HFF-Myc (cell line): Measurements from ENCODE around the gene WHAMM.

ENCODE experiments used
- DNase-seq: peaks from one replicate; pipeline ENCODE4 v3.0.0-alpha.2; 2011; ENCODE audit warnings: low read depth; ENCODE audit errors: extremely low read depth
- H3K4me3 ChIP-seq: replicated peaks from 2 replicates; pipeline ENCODE4 v1.5.1; 2011; ENCODE audit warnings: low read depth, mild to moderate bottlenecking, control low read depth, low read length
- TF ChIP-seq, protein P1 (sequence below): IDR thresholded peaks from 2 replicates; pipeline ENCODE4 v1.5.1; 2012; ENCODE audit warnings: mild to moderate bottlenecking, low read depth, low read length, control low read depth; ENCODE audit errors: missing control alignments

Gene WHAMM

DNA sequence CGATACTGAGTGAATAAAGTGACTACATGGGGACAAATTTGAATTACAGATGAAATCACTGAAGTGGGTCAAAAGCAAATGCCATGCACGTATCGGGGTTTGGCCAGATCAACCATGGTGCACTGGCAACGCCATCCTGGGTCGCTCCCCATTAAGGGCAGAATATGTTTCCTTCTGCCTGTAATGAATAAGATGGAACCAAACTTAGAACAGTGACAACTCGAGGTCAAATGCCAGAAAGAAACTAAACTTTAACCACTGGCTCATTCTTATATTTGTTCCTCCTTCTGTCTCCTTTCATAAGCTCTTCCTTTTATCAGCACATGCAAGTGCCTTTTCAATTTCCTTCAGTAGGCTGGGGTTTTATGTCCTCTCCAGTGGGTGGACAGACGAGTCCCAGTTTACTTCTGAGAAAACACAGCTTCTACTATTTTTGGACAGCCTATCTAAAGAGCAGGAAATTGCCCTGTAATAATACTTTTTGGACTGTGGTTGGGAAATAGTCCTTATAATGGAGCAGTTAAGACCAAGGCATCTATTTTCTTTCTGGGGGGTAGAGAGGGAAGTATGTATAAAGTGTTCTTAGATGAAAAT lies 61.4 kb downstream of the WHAMM start:
- H3K4me3 ChIP-seq = no peak overlapping the region
- no peak for DNase-seq
- TF ChIP-seq, protein P1, sequence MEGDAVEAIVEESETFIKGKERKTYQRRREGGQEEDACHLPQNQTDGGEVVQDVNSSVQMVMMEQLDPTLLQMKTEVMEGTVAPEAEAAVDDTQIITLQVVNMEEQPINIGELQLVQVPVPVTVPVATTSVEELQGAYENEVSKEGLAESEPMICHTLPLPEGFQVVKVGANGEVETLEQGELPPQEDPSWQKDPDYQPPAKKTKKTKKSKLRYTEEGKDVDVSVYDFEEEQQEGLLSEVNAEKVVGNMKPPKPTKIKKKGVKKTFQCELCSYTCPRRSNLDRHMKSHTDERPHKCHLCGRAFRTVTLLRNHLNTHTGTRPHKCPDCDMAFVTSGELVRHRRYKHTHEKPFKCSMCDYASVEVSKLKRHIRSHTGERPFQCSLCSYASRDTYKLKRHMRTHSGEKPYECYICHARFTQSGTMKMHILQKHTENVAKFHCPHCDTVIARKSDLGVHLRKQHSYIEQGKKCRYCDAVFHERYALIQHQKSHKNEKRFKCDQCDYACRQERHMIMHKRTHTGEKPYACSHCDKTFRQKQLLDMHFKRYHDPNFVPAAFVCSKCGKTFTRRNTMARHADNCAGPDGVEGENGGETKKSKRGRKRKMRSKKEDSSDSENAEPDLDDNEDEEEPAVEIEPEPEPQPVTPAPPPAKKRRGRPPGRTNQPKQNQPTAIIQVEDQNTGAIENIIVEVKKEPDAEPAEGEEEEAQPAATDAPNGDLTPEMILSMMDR = no peak

DNA sequence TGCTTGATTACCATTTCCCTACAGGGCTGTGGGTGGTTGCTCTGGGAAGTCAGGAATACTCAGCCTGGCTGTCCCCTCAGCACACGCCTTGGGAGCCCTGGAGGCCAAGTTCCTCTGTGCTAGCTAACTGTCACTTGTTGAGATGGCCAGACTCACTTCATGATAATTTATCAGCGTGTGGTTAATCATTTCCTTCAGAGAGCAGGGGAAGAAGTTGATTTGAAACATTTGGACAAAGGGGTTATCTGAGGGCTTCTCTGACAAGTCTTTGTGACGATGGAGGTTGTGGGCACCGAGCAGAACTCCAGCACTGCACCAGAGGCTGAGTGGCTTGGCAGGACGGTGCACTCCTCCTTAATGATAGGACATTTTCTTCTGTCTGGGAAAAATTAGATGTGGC lies 61.9 kb downstream of the WHAMM start:
- TF ChIP-seq, protein P1 = no peak
- no peak overlapping the region for H3K4me3 ChIP-seq
- DNase-seq = no peak

- H3K4me3 ChIP-seq = no peak overlapping the region
- DNase-seq = no peak
- TF ChIP-seq, protein P1 = no peak
These were observed 62.5 kb downstream of the WHAMM start for GRCh38 chr15:82871832-82872484.

DNA sequence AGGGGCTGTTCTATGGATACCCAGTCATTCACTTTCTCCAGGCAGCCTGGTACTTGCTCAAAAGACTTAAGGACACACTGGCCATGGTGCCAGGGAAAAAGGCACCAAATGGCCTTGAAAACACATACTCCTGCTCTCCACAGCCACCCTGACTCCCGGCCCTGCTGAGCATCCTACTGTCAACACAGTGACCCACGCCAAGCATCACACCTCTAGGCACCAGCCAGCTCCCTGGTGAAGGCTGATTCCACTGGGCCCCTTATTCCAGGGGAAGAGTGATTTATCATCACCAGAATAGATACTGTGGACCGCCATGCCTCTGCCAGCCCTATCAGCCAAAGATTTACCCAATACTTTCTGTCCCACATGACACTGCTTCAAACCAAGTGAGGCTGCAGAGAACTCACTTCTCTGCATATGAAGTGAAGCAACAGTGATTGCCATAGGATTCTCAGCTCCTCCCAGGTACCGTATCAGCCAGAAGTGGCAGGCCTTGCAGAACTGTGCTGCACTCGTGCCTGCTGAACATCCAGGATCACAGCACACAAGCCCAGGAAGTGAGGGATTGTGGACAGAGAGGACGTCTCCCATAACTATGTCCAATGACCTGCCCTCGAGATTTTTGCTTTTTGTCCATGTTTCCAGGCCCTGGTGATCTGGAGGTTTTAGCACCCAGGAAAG lies 63.7 kb downstream of the WHAMM start:
- TF ChIP-seq, protein P1 = no peak
- no peak overlapping the region for H3K4me3 ChIP-seq
- DNase-seq = no peak

DNA sequence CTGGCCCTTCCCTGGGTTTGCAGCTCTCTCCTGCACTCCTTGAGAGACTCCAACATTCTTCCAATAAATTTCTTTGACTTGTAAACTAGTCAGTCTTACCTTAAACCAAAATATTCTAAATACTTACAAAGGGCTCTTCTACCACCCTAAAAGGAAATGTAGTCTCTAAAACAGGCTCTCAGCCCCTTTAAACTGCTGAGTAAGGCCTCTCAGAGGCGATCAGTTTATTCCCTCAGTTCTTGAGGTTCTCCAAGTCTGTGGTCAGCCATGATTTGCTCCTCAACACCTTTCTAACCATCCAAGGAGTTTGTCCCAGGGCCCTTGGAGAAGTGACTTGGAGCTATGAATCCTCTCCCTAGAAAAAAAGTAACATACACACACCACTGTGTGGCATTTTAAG lies 64.8 kb downstream of the WHAMM start:
- no peak for DNase-seq
- TF ChIP-seq, protein P1 = no peak
- H3K4me3 ChIP-seq = no peak overlapping the region

DNA sequence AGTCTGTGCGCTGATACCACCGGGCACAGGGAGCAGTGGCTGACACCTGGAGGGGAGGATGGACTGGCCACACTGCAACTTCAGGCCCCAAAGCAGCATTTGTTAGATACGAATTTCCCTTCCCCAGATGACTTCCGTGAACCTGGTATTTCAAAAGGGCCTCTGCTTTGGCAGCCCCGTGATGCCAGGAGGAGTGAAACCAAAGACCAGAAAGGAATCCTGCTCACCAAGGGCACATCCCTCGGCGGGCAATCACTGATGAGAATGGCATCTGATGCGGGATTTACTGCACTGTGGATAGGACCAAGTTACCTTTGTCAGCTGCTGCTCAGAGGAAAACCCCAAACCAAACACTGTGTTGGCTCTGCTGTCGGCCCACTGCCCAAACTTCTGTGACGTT lies 65.5 kb downstream of the WHAMM start:
- no peak overlapping the region for H3K4me3 ChIP-seq
- no peak for DNase-seq
- TF ChIP-seq, protein P1 = no peak
